ENCODE results near the gene NELL1.

The NELL1 gene

GRCh38 chr11:21428796-21429195, 759.4 kb downstream of the NELL1 start:
- TF ChIP-seq EZH2phosphoT487 (IDR thresholded peaks at IDR 0.05; ENCODE audit: borderline replicate concordance, low read length), result no peak
- no peak for TF ChIP-seq CTCF (IDR thresholded peaks at IDR 0.05; ENCODE audit: low read depth, low read length, poor library complexity, severe bottlenecking)
- Histone ChIP-seq H4K20me1 (ENCODE audit: control insufficient read depth, insufficient read depth, low read depth, low read length) (no peaks in the 10 kb centered on the region), H3K36me3 (ENCODE audit: control insufficient read depth, low read length) (no peaks in the 10 kb centered on the region), H3K4me3 (ENCODE audit: low read length) (no peak overlapping the region), H3F3A (ENCODE audit: control insufficient read depth, insufficient read depth) (no peaks in the 10 kb centered on the region), H3K27ac (ENCODE audit: low read depth, low read length) (no peak overlapping the region), H3K4me1 (ENCODE audit: control insufficient read depth, low read length) (no peaks in the 10 kb centered on the region), H3K4me2 (ENCODE audit: low read length) (no peak overlapping the region), H3K27me3 (ENCODE audit: control insufficient read depth, low read length) (no peaks in the 10 kb centered on the region), H3K79me2 (ENCODE audit: control insufficient read depth, low read length) (no peaks in the 10 kb centered on the region), H3K9me3 (ENCODE audit: control insufficient read depth, insufficient read depth, low read length) (no peaks in the 10 kb centered on the region), H3K9me2 (replicated peaks; ENCODE audit: control insufficient read depth, low read length) (no peaks in the 10 kb centered on the region)

- H3K27me3 ChIP-seq (ENCODE audit: control insufficient read depth, low read length), result no peaks in the 10 kb centered on the region
- H3F3A ChIP-seq (ENCODE audit: control insufficient read depth, insufficient read depth), result no peaks in the 10 kb centered on the region
- no peaks in the 10 kb centered on the region for H3K79me2 ChIP-seq (ENCODE audit: control insufficient read depth, low read length)
- no peaks in the 10 kb centered on the region for H3K36me3 ChIP-seq (ENCODE audit: control insufficient read depth, low read length)
- TF ChIP-seq EZH2phosphoT487 (IDR thresholded peaks at IDR 0.05; ENCODE audit: borderline replicate concordance, low read length) (no peak), CTCF (IDR thresholded peaks at IDR 0.05; ENCODE audit: low read depth, low read length, poor library complexity, severe bottlenecking) (no peak)
- no peak overlapping the region for H3K4me2 ChIP-seq (ENCODE audit: low read length)
- no peaks in the 10 kb centered on the region for H4K20me1 ChIP-seq (ENCODE audit: control insufficient read depth, insufficient read depth, low read depth, low read length)
- no peak overlapping the region for H3K27ac ChIP-seq (ENCODE audit: low read depth, low read length)
- H3K9me3 ChIP-seq (ENCODE audit: control insufficient read depth, insufficient read depth, low read length), result no peaks in the 10 kb centered on the region
- H3K4me3 ChIP-seq (ENCODE audit: low read length), result no peak overlapping the region
- no peaks in the 10 kb centered on the region for H3K9me2 ChIP-seq (replicated peaks; ENCODE audit: control insufficient read depth, low read length)
- no peaks in the 10 kb centered on the region for H3K4me1 ChIP-seq (ENCODE audit: control insufficient read depth, low read length)
Measured at GRCh38 chr11:21429401-21429800, 760.0 kb downstream of the NELL1 start.

- H3F3A ChIP-seq (ENCODE audit: control insufficient read depth, insufficient read depth), result no peaks in the 10 kb centered on the region
- no peak for TF ChIP-seq EZH2phosphoT487 (IDR thresholded peaks at IDR 0.05; ENCODE audit: borderline replicate concordance, low read length)
- no peak for TF ChIP-seq CTCF (IDR thresholded peaks at IDR 0.05; ENCODE audit: low read depth, low read length, poor library complexity, severe bottlenecking)
Measured at GRCh38 chr11:21430537-21430936, 761.2 kb downstream of the NELL1 start.

More at GRCh38 chr11:21430537-21430936, 761.2 kb downstream of the NELL1 start:
- Histone ChIP-seq H3K9me3 (ENCODE audit: control insufficient read depth, insufficient read depth, low read length) (no peaks in the 10 kb centered on the region), H3K4me3 (ENCODE audit: low read length) (no peak overlapping the region), H3K27me3 (ENCODE audit: control insufficient read depth, low read length) (no peaks in the 10 kb centered on the region), H3K4me2 (ENCODE audit: low read length) (no peak overlapping the region), H3K36me3 (ENCODE audit: control insufficient read depth, low read length) (no peaks in the 10 kb centered on the region), H3K9me2 (replicated peaks; ENCODE audit: control insufficient read depth, low read length) (no peaks in the 10 kb centered on the region), H3K27ac (ENCODE audit: low read depth, low read length) (no peak overlapping the region), H3K79me2 (ENCODE audit: control insufficient read depth, low read length) (no peaks in the 10 kb centered on the region), H3K4me1 (ENCODE audit: control insufficient read depth, low read length) (no peaks in the 10 kb centered on the region), H4K20me1 (ENCODE audit: control insufficient read depth, insufficient read depth, low read depth, low read length) (no peaks in the 10 kb centered on the region)
